HEK293 (cell line): ENCODE data around the gene RGS9.

Experiments
- CTCF ChIA-PET: fragments of 350-600 bp; formaldehyde crosslinking; extraction: SDS; loops from one replicate; lab custom pipeline; 2021; ENCODE audit warnings: antibody characterized with exemption; lab: Yijun Ruan, JAX
- POLR2A ChIA-PET: fragments of 300-600 bp; formaldehyde crosslinking; extraction: SDS; loops from one replicate; lab custom pipeline; 2020; ENCODE audit warnings: antibody characterized with exemption, inconsistent platforms; lab: Yijun Ruan, JAX
- H3K27ac ChIP-seq: fragments of 200-500 bp; sonication (Bioruptor generic); 2 replicates; pipeline ENCODE4 v1.5.1; 2014; ENCODE audit warnings: low read depth, low read length, control low read depth, inconsistent platforms; ENCODE audit errors: extremely low read depth
- H3K36me3 ChIP-seq, 2 experiments: fragments of 200-500 bp in 1 of 2; sonication (Bioruptor generic) in 1 of 2; 1 replicate in 1 of 2; 2 replicates in 1 of 2; pipeline ENCODE4 v1.5.1; 2014 to 2017; ENCODE audit warnings: inconsistent platforms in 2 of 2, low read length in 2 of 2; ENCODE audit not compliant: control insufficient read depth in 2 of 2, insufficient read depth in 1 of 2
- H3K4me1 ChIP-seq: fragments of 200-500 bp; sonication (Bioruptor generic); 2 replicates; pipeline ENCODE4 v1.5.1; 2014; ENCODE audit warnings: mild to moderate bottlenecking, low read length, inconsistent platforms; ENCODE audit not compliant: control insufficient read depth, insufficient read depth
- H3K4me3 ChIP-seq: 2 replicates; pipeline ENCODE4 v1.5.1; 2011; ENCODE audit warnings: low read depth, mild to moderate bottlenecking, control low read depth, low read length, moderate library complexity
- H3K9me3 ChIP-seq: fragments of 200-500 bp; sonication (Bioruptor generic); 2 replicates; pipeline ENCODE4 v1.5.1; 2014; ENCODE audit warnings: low read depth, low read length, inconsistent platforms; ENCODE audit not compliant: control insufficient read depth, insufficient read depth
- CTCF ChIP-seq: fragments of 450-650 bp; formaldehyde crosslinking; IDR thresholded peaks from 2 replicates; pipeline ENCODE4 v1.5.1; 2016; ENCODE audit warnings: missing biosample characterization, missing genetic modification characterization
- HOXC10 ChIP-seq: sonication (generic); formaldehyde crosslinking; IDR thresholded peaks from 2 replicates; pipeline ENCODE4 v1.8.1; 2023; ENCODE audit warnings: mild to moderate bottlenecking, missing genetic modification reagents
- KLF10 ChIP-seq: fragments of 450-650 bp; IDR thresholded peaks from 2 replicates; pipeline ENCODE4 v1.5.1; 2018; ENCODE audit warnings: missing biosample characterization, mild to moderate bottlenecking, missing genetic modification characterization
- KLF7 ChIP-seq: fragments of 450-650 bp; formaldehyde crosslinking; IDR thresholded peaks from 2 replicates; pipeline ENCODE4 v1.5.1; 2016; ENCODE audit warnings: missing biosample characterization, missing genetic modification characterization, borderline replicate concordance
- PATZ1 ChIP-seq: fragments of 450-650 bp; formaldehyde crosslinking; IDR thresholded peaks from 2 replicates; pipeline ENCODE4 v1.5.1; 2016; ENCODE audit warnings: missing biosample characterization, missing genetic modification characterization
- REST ChIP-seq: fragments of 450-650 bp; formaldehyde crosslinking; IDR thresholded peaks from 2 replicates; pipeline ENCODE4 v1.5.1; 2016; ENCODE audit warnings: missing biosample characterization, missing genetic modification characterization
- SP7 ChIP-seq: fragments of 450-650 bp; formaldehyde crosslinking; IDR thresholded peaks from 2 replicates; pipeline ENCODE4 v1.5.1; 2016; ENCODE audit warnings: missing biosample characterization, missing genetic modification characterization
- TCF7L2 ChIP-seq: IDR thresholded peaks from 2 replicates; pipeline ENCODE4 v1.6.1; 2011; ENCODE audit warnings: low read depth, mild to moderate bottlenecking, inconsistent platforms, low read length, moderate library complexity, borderline replicate concordance
- ZFHX2 ChIP-seq: fragments of 450-650 bp; formaldehyde crosslinking; conservative IDR thresholded peaks from 2 replicates; pipeline ENCODE4 v1.5.1; 2016; ENCODE audit warnings: missing biosample characterization, missing genetic modification characterization
- ZNF140 ChIP-seq: fragments of 450-650 bp; formaldehyde crosslinking; IDR thresholded peaks from 2 replicates; pipeline ENCODE4 v1.5.1; 2016; ENCODE audit warnings: missing biosample characterization, missing genetic modification characterization
- ZNF155 ChIP-seq: fragments of 450-650 bp; formaldehyde crosslinking; IDR thresholded peaks from 2 replicates; pipeline ENCODE4 v1.5.1; 2016; ENCODE audit warnings: missing biosample characterization, missing genetic modification characterization
- ZNF2 ChIP-seq: fragments of 450-650 bp; formaldehyde crosslinking; IDR thresholded peaks from 2 replicates; pipeline ENCODE4 v1.5.1; 2016; ENCODE audit warnings: missing biosample characterization, missing genetic modification characterization
- ZNF302 ChIP-seq: fragments of 450-650 bp; formaldehyde crosslinking; IDR thresholded peaks from 2 replicates; pipeline ENCODE4 v1.5.1; 2016; ENCODE audit warnings: missing biosample characterization, missing genetic modification characterization, low read depth
- ZNF311 ChIP-seq: fragments of 450-650 bp; formaldehyde crosslinking; IDR thresholded peaks from 2 replicates; pipeline ENCODE4 v1.5.1; 2017; ENCODE audit warnings: missing biosample characterization, missing genetic modification characterization, borderline replicate concordance
- ZNF350 ChIP-seq: fragments of 450-650 bp; formaldehyde crosslinking; IDR thresholded peaks from 2 replicates; pipeline ENCODE4 v1.5.0; 2017; ENCODE audit warnings: missing biosample characterization, mild to moderate bottlenecking, missing genetic modification characterization
- ZNF433 ChIP-seq: fragments of 450-650 bp; formaldehyde crosslinking; IDR thresholded peaks from 2 replicates; pipeline ENCODE4 v1.5.1; 2016; ENCODE audit warnings: missing biosample characterization, missing genetic modification characterization, low read depth
- ZNF510 ChIP-seq: fragments of 450-650 bp; formaldehyde crosslinking; IDR thresholded peaks from 2 replicates; pipeline ENCODE4 v1.5.1; 2018; ENCODE audit warnings: mild to moderate bottlenecking, missing genetic modification characterization, missing biosample characterization; ENCODE audit not compliant: insufficient replicate concordance
- ZNF521 ChIP-seq: fragments of 450-650 bp; formaldehyde crosslinking; IDR thresholded peaks from 2 replicates; pipeline ENCODE4 v1.5.1; 2017; ENCODE audit warnings: missing biosample characterization, mild to moderate bottlenecking, missing genetic modification characterization
- ZNF621 ChIP-seq: fragments of 450-650 bp; formaldehyde crosslinking; IDR thresholded peaks from 2 replicates; pipeline ENCODE4 v1.5.1; 2017; ENCODE audit warnings: missing biosample characterization, missing genetic modification characterization
- ZNF654 ChIP-seq: fragments of 450-650 bp; formaldehyde crosslinking; IDR thresholded peaks from 2 replicates; pipeline ENCODE4 v1.5.1; 2016; ENCODE audit warnings: low read depth, missing biosample characterization, missing genetic modification characterization
- ZNF660 ChIP-seq: fragments of 450-650 bp; IDR thresholded peaks from 2 replicates; pipeline ENCODE4 v1.5.1; 2018; ENCODE audit warnings: missing biosample characterization, mild to moderate bottlenecking, missing genetic modification characterization
- ZNF670 ChIP-seq: fragments of 450-650 bp; formaldehyde crosslinking; IDR thresholded peaks from 2 replicates; pipeline ENCODE4 v1.5.1; 2016; ENCODE audit warnings: missing biosample characterization, missing genetic modification characterization, low read depth
- ZNF747 ChIP-seq: fragments of 450-650 bp; formaldehyde crosslinking; IDR thresholded peaks from 2 replicates; pipeline ENCODE4 v1.5.1; 2016; ENCODE audit warnings: missing biosample characterization, missing genetic modification characterization
- ZNF76 ChIP-seq: fragments of 450-650 bp; formaldehyde crosslinking; IDR thresholded peaks from 2 replicates; pipeline ENCODE4; 2016; ENCODE audit warnings: low read depth, missing biosample characterization, missing genetic modification characterization, borderline replicate concordance
- ZSCAN30 ChIP-seq: fragments of 450-650 bp; IDR thresholded peaks from 2 replicates; pipeline ENCODE4 v1.5.1; 2018; ENCODE audit warnings: missing biosample characterization, mild to moderate bottlenecking, missing genetic modification characterization, moderate library complexity
- TF ChIP-seq, protein P1 (sequence below): fragments of 450-650 bp; formaldehyde crosslinking; IDR thresholded peaks from 2 replicates; pipeline ENCODE4 v1.5.1; 2017; ENCODE audit warnings: missing biosample characterization, missing genetic modification characterization

Gene RGS9

GRCh38 chr17:65231662-65232335, 94.6 kb downstream of the RGS9 start:
- H3K36me3 ChIP-seq: no peaks in the 10 kb centered on the region
- TF ChIP-seq ZNF621 (tag by site-specific recombination): no peak
- TF ChIP-seq ZNF433 (tag by site-specific recombination): no peak
- TF ChIP-seq CTCF: peak; percentile 78
- no peak for TF ChIP-seq ZNF311 (tag by site-specific recombination)
- TF ChIP-seq ZNF660: 0 out of 2 replicates have a peak, but pooled peaks have one; percentile 40
- peak; percentile 98 for TF ChIP-seq ZNF654 (tag by site-specific recombination)
- TF ChIP-seq TCF7L2: no peak
- TF ChIP-seq KLF10 (tag by site-specific recombination): no peak
- TF ChIP-seq SP7: 0 out of 2 replicates have a peak, but pooled peaks have one; percentile 10
- 0 out of 2 replicates have a peak, but pooled peaks have one; percentile 35 for TF ChIP-seq PATZ1 (tag by site-specific recombination)
- TF ChIP-seq ZNF76: 0 out of 2 replicates have a peak, but pooled peaks have one; percentile 18
- TF ChIP-seq ZNF140 (tag by site-specific recombination): no peak
- TF ChIP-seq REST (tag by site-specific recombination): no peak
- POLR2A ChIA-PET: no interaction called here

DNA sequence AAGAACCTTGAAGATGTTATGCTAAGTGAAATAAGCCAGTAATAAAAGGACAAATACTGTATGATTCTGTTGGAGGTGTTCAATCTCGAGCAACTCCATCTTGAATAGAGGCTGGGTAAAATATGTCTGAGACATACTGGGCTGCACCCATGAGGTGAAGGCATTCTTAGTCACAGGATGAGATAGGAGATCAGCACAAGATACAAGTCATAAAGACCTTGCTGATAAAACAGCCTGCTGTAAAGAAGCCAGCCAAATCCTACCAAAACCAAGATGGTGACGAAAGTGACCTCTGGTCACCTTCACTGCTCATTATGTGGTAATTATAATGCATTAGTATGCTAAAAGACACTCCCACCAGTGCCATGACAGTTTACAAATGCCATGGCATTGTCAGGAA, 98.1 kb downstream of the RGS9 start:
- Histone ChIP-seq H3K9me3 (no peaks in the 10 kb centered on the region), H3K4me1 (no peaks in the 10 kb centered on the region), H3K36me3 (no peaks in the 10 kb centered on the region), H3K4me3 (no peak overlapping the region), H3K27ac (no peak overlapping the region)
- TF ChIP-seq ZNF350 (tag by site-specific recombination): no peak
- no peak for TF ChIP-seq ZNF510 (tag by site-specific recombination)
- TF ChIP-seq ZNF302 (tag by site-specific recombination): no peak
- TF ChIP-seq ZNF670 (tag by site-specific recombination): no peak
- TF ChIP-seq KLF7 (tag by site-specific recombination): no peak
- no peak for TF ChIP-seq ZNF76
- TF ChIP-seq, protein P1, sequence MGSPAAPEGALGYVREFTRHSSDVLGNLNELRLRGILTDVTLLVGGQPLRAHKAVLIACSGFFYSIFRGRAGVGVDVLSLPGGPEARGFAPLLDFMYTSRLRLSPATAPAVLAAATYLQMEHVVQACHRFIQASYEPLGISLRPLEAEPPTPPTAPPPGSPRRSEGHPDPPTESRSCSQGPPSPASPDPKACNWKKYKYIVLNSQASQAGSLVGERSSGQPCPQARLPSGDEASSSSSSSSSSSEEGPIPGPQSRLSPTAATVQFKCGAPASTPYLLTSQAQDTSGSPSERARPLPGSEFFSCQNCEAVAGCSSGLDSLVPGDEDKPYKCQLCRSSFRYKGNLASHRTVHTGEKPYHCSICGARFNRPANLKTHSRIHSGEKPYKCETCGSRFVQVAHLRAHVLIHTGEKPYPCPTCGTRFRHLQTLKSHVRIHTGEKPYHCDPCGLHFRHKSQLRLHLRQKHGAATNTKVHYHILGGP (tag by site-specific recombination): no peak
- TF ChIP-seq ZNF2 (tag by site-specific recombination): no peak
- TF ChIP-seq ZNF747 (tag by site-specific recombination): no peak
- no peak for TF ChIP-seq ZFHX2 (tag by site-specific recombination)
- no peak for TF ChIP-seq ZNF521 (tag by site-specific recombination)
- TF ChIP-seq ZSCAN30 (tag by site-specific recombination): no peak
- no peak for TF ChIP-seq HOXC10
- TF ChIP-seq ZNF155: no peak
- ChIA-PET CTCF (no interaction called here), POLR2A (no interaction called here)

More at GRCh38 chr17:65231662-65232335, 94.6 kb downstream of the RGS9 start:
- CTCF ChIA-PET: interaction anchor here (0.5 to 5.2 kb wide), 53 partner anchors 8 to 1442 kb away, joined by 3 to 46 read pairs (median 4); partner anchors contain the start of gene CEP112
- Histone ChIP-seq H3K4me3 (no peak overlapping the region), H3K4me1 (peaks cover 2% of the 10 kb centered on the region; the same call in 1 of the 2 replicates), H3K27ac (no peak overlapping the region), H3K9me3 (no peaks in the 10 kb centered on the region)
